Measurements from ENCODE around the gene TMEM63A.
"Not testable (repeated sequence)": the region's sequence is repeated elsewhere in the genome, so short reads cannot be mapped to it uniquely, and the experiment has no call there.

The TMEM63A gene

GRCh38 chr1:225819346-225820192 is 62.6 kb downstream of the TMEM63A start:
- DNase-seq (ENCODE audit: low spot score) = peak; percentile 13

- DNase-seq (ENCODE audit: low spot score) = no peak
Measured at GRCh38 chr1:225818229-225818628, 64.0 kb downstream of the TMEM63A start.

- peak; percentile 94 for DNase-seq (ENCODE audit: low spot score)
Measured at GRCh38 chr1:225817611-225818061, 64.5 kb downstream of the TMEM63A start.

- no peak for DNase-seq (ENCODE audit: low spot score)
Measured at GRCh38 chr1:225816643-225817538, 65.3 kb downstream of the TMEM63A start.

GRCh38 chr1:225815526-225816178 is 66.5 kb downstream of the TMEM63A start:
- no peak for DNase-seq (ENCODE audit: low spot score)

GRCh38 chr1:225815090-225815489 is 67.1 kb downstream of the TMEM63A start:
- DNase-seq (ENCODE audit: low spot score) = not testable (repeated sequence)

GRCh38 chr1:225814381-225814780 is 67.8 kb downstream of the TMEM63A start:
- no peak for DNase-seq (ENCODE audit: low spot score)

GRCh38 chr1:225813214-225813964 is 68.8 kb downstream of the TMEM63A start:
- DNase-seq (ENCODE audit: low spot score) = peak; percentile 24

- DNase-seq (ENCODE audit: low spot score) = no peak
Measured at GRCh38 chr1:225812488-225813213, 69.5 kb downstream of the TMEM63A start.

- no peak for DNase-seq (ENCODE audit: low spot score)
Measured at GRCh38 chr1:225811622-225812487, 70.3 kb downstream of the TMEM63A start.

- peak; percentile 70 for DNase-seq (ENCODE audit: low spot score)
Measured at GRCh38 chr1:225810579-225811538, 71.3 kb downstream of the TMEM63A start.

- peak; percentile 90 for DNase-seq (ENCODE audit: low spot score)
Measured at GRCh38 chr1:225809842-225810578, 72.2 kb downstream of the TMEM63A start, which contains the start of gene EPHX1. EPHX1 (plus strand) TSS chr1:225810124; CDS start chr1:225828730, 18,606 bp downstream.

- no peak for DNase-seq (ENCODE audit: low spot score)
Measured at GRCh38 chr1:225808136-225808535, 74.0 kb downstream of the TMEM63A start.

GRCh38 chr1:225806736-225807135 is 75.4 kb downstream of the TMEM63A start:
- DNase-seq (ENCODE audit: low spot score) = not testable (repeated sequence)

- no peak for DNase-seq (ENCODE audit: low spot score)
Measured at GRCh38 chr1:225806249-225806648, 75.9 kb downstream of the TMEM63A start.

- DNase-seq (ENCODE audit: low spot score) = not testable (repeated sequence)
Measured at GRCh38 chr1:225801146-225801545, 81.0 kb downstream of the TMEM63A start.

- DNase-seq (ENCODE audit: low spot score) = not testable (repeated sequence)
Measured at GRCh38 chr1:225796097-225796496, 86.1 kb downstream of the TMEM63A start.

Data from kidney tubule cell (primary cell).